SK-N-MC (cell line): ENCODE results near the gene DLG2.

Experiments used
- EZH2 ChIP-seq: fragments of 200-600 bp; sonication (generic); IDR thresholded peaks from one replicate; pipeline ENCODE4 v1.6.1; 2017; ENCODE audit warnings: antibody characterized with exemption
- POLR2AphosphoS5 ChIP-seq: IDR thresholded peaks from 2 replicates; pipeline ENCODE4 v1.6.1; 2012; ENCODE audit warnings: mild to moderate bottlenecking, low read depth, low read length, borderline replicate concordance

GRCh38 chr11:84590106-84590505, 1037.0 kb downstream of the DLG2 start:
- no peak for TF ChIP-seq POLR2AphosphoS5
- no peak for TF ChIP-seq EZH2
